BLaER1 treated with 17β-estradiol and CSF1 and Interleukin-3, amounts not matched to agents 10 nM and 100 nM (cell line): ENCODE data around the gene MC1R.
A peak's percentile ranks its signal among the peaks of the same experiment; 100 is the strongest.
"Not testable (repeated sequence)": the region's sequence is repeated elsewhere in the genome, so short reads cannot be mapped to it uniquely, and the experiment has no call there.

ENCODE experiments used
- H3K27ac ChIP-seq, 11 experiments: shearing (Covaris generic); formaldehyde crosslinking; 2 replicates each; pipeline ENCODE4 v1.8.1; 2022
- H3K27me3 ChIP-seq, 11 experiments: shearing (Covaris generic); formaldehyde crosslinking; 2 replicates each; pipeline ENCODE4 v1.8.1; 2022
- H3K36me3 ChIP-seq, 11 experiments: shearing (Covaris generic); formaldehyde crosslinking; 2 replicates each; pipeline ENCODE4 v1.8.1; 2022
- H3K4me1 ChIP-seq, 10 experiments: shearing (Covaris generic); formaldehyde crosslinking; 2 replicates each; pipeline ENCODE4 v1.8.1; 2022
- H3K4me2 ChIP-seq, 11 experiments: shearing (Covaris generic); formaldehyde crosslinking; 2 replicates each; pipeline ENCODE4 v1.8.1; 2022
- H3K4me3 ChIP-seq, 10 experiments: shearing (Covaris generic); formaldehyde crosslinking; 2 replicates each; pipeline ENCODE4 v1.8.1; 2022
- H3K9ac ChIP-seq, 11 experiments: shearing (Covaris generic); formaldehyde crosslinking; 2 replicates each; pipeline ENCODE4 v1.8.1; 2022
- H3K9me3 ChIP-seq, 11 experiments: shearing (Covaris generic); formaldehyde crosslinking; replicated peaks in 1 of 11; 2 replicates each; pipeline ENCODE4 v1.8.1; 2022
- H4K20me1 ChIP-seq, 11 experiments: shearing (Covaris generic); formaldehyde crosslinking; 2 replicates each; pipeline ENCODE4 v1.8.1; 2022
- Cebpa-rat ChIP-seq, 11 experiments: shearing (Covaris generic); IDR thresholded peaks; 2 replicates each; pipeline ENCODE4 v1.8.1; 2022

Gene MC1R

DNA sequence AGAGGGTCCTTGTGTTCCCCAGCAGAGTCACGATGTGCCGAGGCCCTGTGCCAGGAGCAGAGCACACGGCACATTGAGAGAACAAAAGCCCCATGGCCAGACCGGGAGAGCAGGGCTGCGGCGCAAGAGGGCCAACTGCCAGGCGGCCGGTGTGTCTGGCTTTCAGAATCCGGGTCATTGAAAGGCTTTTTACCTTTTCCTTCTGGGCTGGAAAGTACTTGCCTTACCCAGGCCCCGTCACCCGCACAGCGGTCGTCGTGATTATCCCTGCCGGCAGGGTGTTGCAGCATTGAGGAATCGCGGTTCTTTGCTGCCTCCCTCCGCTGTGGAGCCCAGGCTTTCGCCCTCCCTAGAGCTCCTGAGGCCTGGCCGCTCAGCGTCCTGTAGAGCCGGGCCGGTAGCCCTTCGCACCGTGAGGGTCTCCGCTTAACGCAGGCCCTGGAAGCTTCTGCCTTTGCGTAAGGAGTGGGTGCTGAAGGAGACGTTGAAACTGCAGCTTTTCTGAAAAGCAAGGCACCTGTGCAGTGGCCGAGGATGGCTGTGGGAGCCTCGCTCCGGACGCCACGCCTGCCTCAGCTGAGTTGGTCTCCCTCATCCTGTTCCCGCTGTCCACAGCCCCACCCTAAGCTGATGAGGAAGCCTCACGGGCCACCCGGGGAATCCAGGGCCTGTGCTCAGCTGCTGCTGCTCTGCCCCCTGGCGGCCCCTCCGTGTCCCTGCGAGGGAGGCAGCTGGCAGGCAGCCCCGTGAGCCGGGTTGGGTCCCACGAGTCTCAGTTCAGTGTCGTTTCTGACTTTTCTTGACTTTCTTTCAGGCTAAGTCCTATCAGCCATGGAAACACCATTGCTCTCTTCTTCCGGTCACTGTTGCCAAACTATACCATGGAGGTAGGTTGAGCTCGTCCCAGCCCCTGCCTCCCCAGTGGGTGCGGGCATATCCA lies 8.6 kb upstream of the MC1R start:
- H3K4me3 ChIP-seq = no peak overlapping the region
- no peak for TF ChIP-seq Cebpa-rat (IDR thresholded peaks at IDR 0.05)
- peaks cover 67 to 79% (median 75%) of the 10 kb centered on the region in 11 experiments for H3K36me3 ChIP-seq
- H3K9me3 ChIP-seq = peaks cover 0 to 23% (median 13%) of the 10 kb centered on the region in 11 experiments; a peak in 17 of 22 replicates
- no peaks in the 10 kb centered on the region for H3K27me3 ChIP-seq
- peaks cover 17 to 51% (median 34%) of the 10 kb centered on the region in 10 experiments for H3K4me1 ChIP-seq
- peaks cover 24 to 78% (median 60%) of the 10 kb centered on the region in 11 experiments; a peak in 20 of 22 replicates for H4K20me1 ChIP-seq
- H3K9ac ChIP-seq = peak overlapping the region in 6 of 11 experiments; percentile 1 to 38 (median 10); a peak in 6 of 22 replicates
- peak overlapping the region in 5 of 11 experiments; percentile 12 to 53 (median 14); a peak in 7 of 22 replicates for H3K27ac ChIP-seq
- H3K4me2 ChIP-seq = peak overlapping the region; percentile 0 to 71 (median 38); a peak in 16 of 22 replicates

DNA sequence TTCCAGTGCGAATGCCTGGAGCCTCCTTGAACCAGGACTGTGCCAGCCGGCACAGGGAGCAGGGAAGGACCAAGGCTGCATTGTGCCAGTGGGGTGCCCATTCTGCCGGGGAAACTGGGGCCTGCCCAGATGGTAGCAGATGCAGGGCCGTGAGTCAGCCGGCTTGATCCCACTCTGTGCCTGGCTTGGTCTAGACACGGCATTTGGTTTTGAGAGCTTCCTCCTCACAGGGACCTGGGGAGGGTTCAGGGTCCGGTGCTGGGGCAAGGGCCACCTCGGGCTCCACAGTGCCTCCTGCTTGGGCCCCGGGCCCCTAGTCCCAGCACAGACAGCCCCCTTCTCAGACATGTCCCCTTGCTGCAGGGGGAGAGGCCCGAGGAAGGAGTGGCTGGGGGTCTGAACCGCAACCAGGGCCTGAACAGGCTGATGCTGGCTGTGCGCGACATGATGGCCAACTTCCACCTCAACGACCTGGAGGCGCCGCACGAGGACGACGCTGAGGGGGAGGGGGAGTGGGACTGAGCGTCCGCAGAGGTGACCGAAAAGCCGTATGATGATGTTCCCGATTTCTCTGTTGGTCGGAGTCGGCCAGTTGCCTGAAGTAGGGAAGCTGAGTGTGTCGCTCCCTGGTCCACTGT lies 7.8 kb upstream of the MC1R start:
- peaks cover 24 to 75% (median 57%) of the 10 kb centered on the region in 11 experiments; a peak in 19 of 22 replicates for H4K20me1 ChIP-seq
- no peaks in the 10 kb centered on the region for H3K27me3 ChIP-seq
- 0 out of 22 replicates have a peak overlapping the region, but pooled peaks of 3 of the 11 experiments have one; percentile 6 to 8 (median 7) for H3K9ac ChIP-seq
- H3K4me1 ChIP-seq = peaks cover 17 to 51% (median 34%) of the 10 kb centered on the region in 10 experiments
- H3K36me3 ChIP-seq = peaks cover 59 to 71% (median 67%) of the 10 kb centered on the region in 11 experiments
- TF ChIP-seq Cebpa-rat (IDR thresholded peaks at IDR 0.05) = no peak
- H3K9me3 ChIP-seq = peaks cover 0 to 20% (median 13%) of the 10 kb centered on the region in 11 experiments; a peak in 17 of 22 replicates
- H3K4me3 ChIP-seq = no peak overlapping the region
- no peak overlapping the region for H3K4me2 ChIP-seq
- H3K27ac ChIP-seq = peak overlapping the region in 2 of 11 experiments; percentile 18 to 21; a peak in 3 of 22 replicates

- Histone ChIP-seq H3K27me3 (no peaks in the 10 kb centered on the region), H3K9ac (no peak overlapping the region), H3K9me3 (peaks cover 0 to 14% (median 8%) of the 10 kb centered on the region in 11 experiments; a peak in 17 of 22 replicates), H3K4me2 (no peak overlapping the region), H3K27ac (no peak overlapping the region), H3K4me3 (no peak overlapping the region), H3K4me1 (peaks cover 17 to 52% (median 35%) of the 10 kb centered on the region in 10 experiments), H3K36me3 (peaks cover 54 to 66% (median 61%) of the 10 kb centered on the region in 11 experiments), H4K20me1 (peaks cover 23 to 72% (median 52%) of the 10 kb centered on the region in 11 experiments; a peak in 19 of 22 replicates)
- no peak for TF ChIP-seq Cebpa-rat (IDR thresholded peaks at IDR 0.05)
These were observed 7.3 kb upstream of the MC1R start for GRCh38 chr16:89911375-89911774.

DNA sequence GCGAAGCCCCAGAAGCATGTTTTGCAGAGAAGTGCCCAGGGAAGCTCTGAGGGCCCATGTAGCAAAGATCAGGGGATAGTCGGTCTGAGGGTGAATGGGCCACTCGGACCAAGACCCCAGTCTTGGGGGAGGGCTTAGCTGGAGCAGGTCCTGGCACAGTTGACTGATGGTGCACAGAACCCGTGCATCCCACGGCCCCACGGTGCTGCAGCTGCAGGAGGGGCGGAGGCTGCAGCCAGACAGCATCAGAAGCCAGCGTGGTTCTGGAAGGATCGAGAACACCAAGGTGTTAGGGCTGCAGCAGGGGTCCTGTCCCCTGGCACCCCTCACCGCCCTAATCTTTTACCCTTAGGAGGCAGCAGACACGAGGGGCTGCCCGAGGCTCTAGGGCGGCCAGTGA lies 6.5 kb upstream of the MC1R start:
- Histone ChIP-seq H3K9ac (0 out of 22 replicates have a peak overlapping the region, but pooled peaks of 1 of the 11 experiments have one; percentile 20), H3K27ac (no peak overlapping the region), H3K27me3 (no peaks in the 10 kb centered on the region), H3K4me3 (no peak overlapping the region), H3K4me1 (peaks cover 20 to 60% (median 42%) of the 10 kb centered on the region in 10 experiments), H3K36me3 (peaks cover 46 to 58% (median 54%) of the 10 kb centered on the region in 11 experiments), H4K20me1 (peaks cover 16 to 66% (median 46%) of the 10 kb centered on the region in 11 experiments; a peak in 18 of 22 replicates), H3K9me3 (peaks cover 0 to 7% (median 0%) of the 10 kb centered on the region in 11 experiments; a peak in 7 of 22 replicates), H3K4me2 (peak overlapping the region in 2 of 11 experiments; percentile 16 to 26; a peak in 3 of 22 replicates)
- TF ChIP-seq Cebpa-rat (IDR thresholded peaks at IDR 0.05) = no peak

- peaks cover 25 to 65% (median 47%) of the 10 kb centered on the region in 10 experiments for H3K4me1 ChIP-seq
- peaks cover 46 to 58% (median 54%) of the 10 kb centered on the region in 11 experiments for H3K36me3 ChIP-seq
These were observed 6.0 kb upstream of the MC1R start for GRCh38 chr16:89912627-89913026.

GRCh38 chr16:89913408-89914387 lies 5.0 kb upstream of the MC1R start:
- TF ChIP-seq Cebpa-rat (IDR thresholded peaks at IDR 0.05) = no peak
- Histone ChIP-seq H3K9ac (no peak overlapping the region; a peak in 1 of 22 replicates), H3K36me3 (peaks cover 39 to 53% (median 47%) of the 10 kb centered on the region in 11 experiments), H3K4me1 (peaks cover 35 to 74% (median 58%) of the 10 kb centered on the region in 10 experiments), H3K27me3 (no peaks in the 10 kb centered on the region), H3K4me3 (no peak overlapping the region), H4K20me1 (peaks cover 16 to 66% (median 46%) of the 10 kb centered on the region in 11 experiments; a peak in 18 of 22 replicates), H3K27ac (no peak overlapping the region), H3K4me2 (no peak overlapping the region), H3K9me3 (no peaks in the 10 kb centered on the region)

More at GRCh38 chr16:89912627-89913026, 6.0 kb upstream of the MC1R start:
- H3K27me3 ChIP-seq = no peaks in the 10 kb centered on the region
- no peak for TF ChIP-seq Cebpa-rat (IDR thresholded peaks at IDR 0.05)
- peaks cover 16 to 66% (median 46%) of the 10 kb centered on the region in 11 experiments; a peak in 18 of 22 replicates for H4K20me1 ChIP-seq
- H3K9me3 ChIP-seq = peaks cover 0 to 7% (median 0%) of the 10 kb centered on the region in 11 experiments; a peak in 7 of 22 replicates
- H3K4me3 ChIP-seq = no peak overlapping the region
- 0 out of 22 replicates have a peak overlapping the region, but pooled peaks of 1 of the 11 experiments have one; percentile 2 for H3K9ac ChIP-seq
- peak overlapping the region in 2 of 11 experiments; percentile 16 to 26; a peak in 3 of 22 replicates for H3K4me2 ChIP-seq
- H3K27ac ChIP-seq = no peak overlapping the region

DNA sequence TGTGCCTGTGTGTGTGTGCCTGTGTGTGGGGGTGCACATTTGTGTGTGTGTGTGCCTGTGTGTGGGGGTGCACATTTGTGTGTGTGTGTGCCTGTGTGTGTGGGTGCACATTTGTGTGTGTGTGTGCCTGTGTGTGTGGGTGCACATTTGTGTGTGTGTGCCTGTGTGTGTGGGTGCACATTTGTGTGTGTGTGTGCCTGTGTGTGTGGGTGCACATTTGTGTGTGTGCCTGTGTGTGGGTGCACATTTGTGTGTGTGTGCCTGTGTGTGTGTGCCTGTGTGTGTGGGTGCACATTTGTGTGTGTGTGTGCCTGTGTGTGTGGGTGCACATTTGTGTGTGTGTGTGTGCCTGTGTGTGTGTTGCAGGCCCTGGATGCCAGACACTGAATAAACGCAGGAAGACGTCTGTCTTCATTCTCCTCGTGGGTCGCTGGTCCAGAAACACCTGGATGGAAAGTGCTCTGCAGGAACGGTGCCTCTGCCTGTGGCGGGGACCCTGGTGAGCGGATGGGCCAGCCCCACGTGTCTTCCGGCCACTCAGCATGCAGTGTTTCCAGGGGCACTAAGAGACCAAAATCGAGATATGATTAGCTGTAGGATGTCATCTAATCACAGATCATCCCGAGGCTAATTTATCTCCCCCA lies 3.9 kb upstream of the MC1R start:
- Histone ChIP-seq H3K9ac (0 out of 22 replicates have a peak overlapping the region, but pooled peaks of 1 of the 11 experiments have one; percentile 6), H4K20me1 (peaks cover 14 to 60% (median 38%) of the 10 kb centered on the region in 11 experiments; a peak in 18 of 22 replicates), H3K4me1 (peaks cover 43 to 74% (median 64%) of the 10 kb centered on the region in 10 experiments), H3K36me3 (peaks cover 29 to 43% (median 37%) of the 10 kb centered on the region in 11 experiments)
- not testable (repeated sequence) for H3K4me3 ChIP-seq, H3K9me3 ChIP-seq, H3K27ac ChIP-seq, H3K27me3 ChIP-seq, H3K4me2 ChIP-seq
